SK-N-SH (cell line): ENCODE results near the gene STXBP6. TPM values are rescaled to one million over a fixed set of nuclear protein-coding genes. Genes with fewer than 3 reads are reported as not detected.

Experiments
- CTCF ChIA-PET: fragments of 300-600, 350-600 bp; formaldehyde crosslinking; extraction: SDS; loops from one replicate; lab custom pipeline; 2021; lab: Yijun Ruan, JAX
- POLR2A ChIA-PET: fragments of 350-600 bp; sonication (Branson Sonifier 250); formaldehyde crosslinking; extraction: SDS; loops from one replicate; lab custom pipeline; 2020; ENCODE audit warnings: antibody characterized with exemption, inconsistent platforms; lab: Yijun Ruan, JAX
- DNase-seq: peaks from one replicate; pipeline ENCODE4 v3.0.0; 2012
- H2AFZ ChIP-seq: fragments of 200-600 bp; sonication (generic); 2 replicates; pipeline ENCODE4 v1.8.1; 2016; ENCODE audit warnings: antibody characterized with exemption, mild to moderate bottlenecking, low read depth
- H3F3A ChIP-seq: fragments of 200-600 bp; sonication (generic); replicated peaks from 2 replicates; pipeline ENCODE3; 2016; ENCODE audit warnings: antibody characterized with exemption, mild to moderate bottlenecking; ENCODE audit not compliant: insufficient read depth
- H3K27ac ChIP-seq, 2 experiments: fragments of 200-500 bp in 1 of 2; fragments of 200-600 bp in 1 of 2; sonication (Bioruptor generic) in 1 of 2; sonication (generic), shearing (Covaris generic) in 1 of 2; 2 replicates each; pipeline versions ENCODE4 v1.5.1 to v1.6.1; 2014 to 2016; ENCODE audit warnings: low read depth in 2 of 2, inconsistent platforms in 1 of 2, low read length in 1 of 2, mild to moderate bottlenecking in 1 of 2, mixed read lengths in 1 of 2
- H3K27me3 ChIP-seq: fragments of 200-600 bp; sonication (generic), shearing (Covaris generic); 2 replicates; pipeline ENCODE4 v1.6.1; 2016; ENCODE audit warnings: mixed run types; ENCODE audit not compliant: insufficient read depth
- H3K36me3 ChIP-seq, 2 experiments: fragments of 200-500 bp in 1 of 2; fragments of 200-600 bp in 1 of 2; sonication (Bioruptor generic) in 1 of 2; sonication (generic) in 1 of 2; replicated peaks in 1 of 2; 2 replicates each; pipeline versions ENCODE3 to v1.5.1; 2014 to 2016; ENCODE audit warnings: low read length in 1 of 2, mild to moderate bottlenecking in 1 of 2; ENCODE audit not compliant: insufficient read depth in 2 of 2, control insufficient read depth in 1 of 2
- H3K4me1 ChIP-seq, 2 experiments: fragments of 200-500 bp in 1 of 2; fragments of 200-600 bp in 1 of 2; sonication (Bioruptor generic) in 1 of 2; sonication (generic), shearing (Covaris generic) in 1 of 2; 2 replicates each; pipeline versions ENCODE4 v1.5.1 to v1.6.1; 2014 to 2016; ENCODE audit warnings: low read depth in 1 of 2, low read length in 1 of 2, mixed run types in 1 of 2; ENCODE audit not compliant: insufficient read depth in 2 of 2, control insufficient read depth in 1 of 2
- H3K4me2 ChIP-seq: fragments of 200-600 bp; sonication (generic), shearing (Covaris generic); 2 replicates; pipeline ENCODE4 v1.6.1; 2017; ENCODE audit warnings: mixed run types
- H3K4me3 ChIP-seq, 2 experiments: fragments of 200-500 bp in 1 of 2; fragments of 200-600 bp in 1 of 2; sonication (Bioruptor generic) in 1 of 2; sonication (generic), shearing (Covaris generic) in 1 of 2; 2 replicates each; pipeline versions ENCODE4 v1.5.1 to v1.8.1; 2014 to 2016; ENCODE audit warnings: low read depth in 2 of 2, inconsistent platforms in 1 of 2, low read length in 1 of 2, mild to moderate bottlenecking in 1 of 2, mixed read lengths in 1 of 2, moderate library complexity in 1 of 2
- H3K79me2 ChIP-seq: fragments of 200-600 bp; sonication (generic); 2 replicates; pipeline ENCODE4 v1.8.1; 2017; ENCODE audit warnings: mild to moderate bottlenecking; ENCODE audit not compliant: insufficient read depth
- H3K9ac ChIP-seq: fragments of 200-600 bp; sonication (generic); 2 replicates; pipeline ENCODE4 v1.6.1; 2017; ENCODE audit warnings: mixed run types
- H3K9me2 ChIP-seq: fragments of 200-600 bp; sonication (generic); 2 replicates; pipeline ENCODE4 v1.6.1; 2017; ENCODE audit warnings: mixed run types
- H3K9me3 ChIP-seq: fragments of 200-600 bp; sonication (generic); 2 replicates; pipeline ENCODE4 v1.6.1; 2017; ENCODE audit warnings: mixed run types, mild to moderate bottlenecking, moderate library complexity
- H4K20me1 ChIP-seq: fragments of 200-600 bp; sonication (generic); 2 replicates; pipeline ENCODE4 v1.6.1; 2017; ENCODE audit warnings: mild to moderate bottlenecking, mixed run types; ENCODE audit not compliant: insufficient read depth
- FOXM1 ChIP-seq: IDR thresholded peaks from 2 replicates; pipeline ENCODE4 v1.4.0; 2012; ENCODE audit warnings: low read depth, mild to moderate bottlenecking
- GABPA ChIP-seq: IDR thresholded peaks from 2 replicates; pipeline ENCODE4 v1.4.0; 2012; ENCODE audit warnings: low read depth, mild to moderate bottlenecking
- MAX ChIP-seq: IDR thresholded peaks from 2 replicates; pipeline ENCODE4 v1.4.0; 2012; ENCODE audit warnings: low read depth
- MEF2A ChIP-seq: IDR thresholded peaks from 2 replicates; pipeline ENCODE4 v1.4.0; 2012; ENCODE audit warnings: low read depth, borderline replicate concordance
- NRF1 ChIP-seq: IDR thresholded peaks from 2 replicates; pipeline ENCODE4 v1.6.1; 2012; ENCODE audit warnings: low read depth, mild to moderate bottlenecking, low read length
- PBX3 ChIP-seq: IDR thresholded peaks from 2 replicates; pipeline ENCODE4; 2012
- POLR2AphosphoS5 ChIP-seq: IDR thresholded peaks from 2 replicates; pipeline ENCODE4 v1.6.1; 2012; ENCODE audit warnings: low read depth, low read length
- RFX5 ChIP-seq: IDR thresholded peaks from 2 replicates; pipeline ENCODE4 v1.6.1; 2012; ENCODE audit warnings: mild to moderate bottlenecking, improper control_type of control experiment, low read length
- SMC3 ChIP-seq: IDR thresholded peaks from 2 replicates; pipeline ENCODE4 v1.6.1; 2012; ENCODE audit warnings: low read depth, low read length, improper control_type of control experiment
- TAF1 ChIP-seq: IDR thresholded peaks from 2 replicates; pipeline ENCODE4 v1.6.1; 2012; ENCODE audit warnings: low read depth, mild to moderate bottlenecking, low read length, moderate library complexity, borderline replicate concordance
- TCF12 ChIP-seq: IDR thresholded peaks from 2 replicates; pipeline ENCODE4 v1.4.0; 2012
- TEAD4 ChIP-seq: IDR thresholded peaks from 2 replicates; pipeline ENCODE4 v1.4.0; 2012; ENCODE audit warnings: mild to moderate bottlenecking, borderline replicate concordance; ENCODE audit not compliant: insufficient read depth
- whole genome bisulfite sequencing: methylation state at CpG from one replicate; pipeline ENCODE4 v1.1.6; 2017; ENCODE audit warnings: low lambda C conversion rate; 5-methylcytosine and 5-hydroxymethylcytosine counted together
- polyA plus RNA-seq, 3 experiments: library from polyadenylated mRNA; depleted of rRNA; stranded (reverse); fragments of >200 nt; gene quantifications; 2 replicates each; pipeline ENCODE4 v1.2.3, GENCODE V29; 2012
- TF ChIP-seq, protein P1 (sequence below): fragments of 200-600 bp; sonication (generic); IDR thresholded peaks from 2 replicates; pipeline ENCODE4 v1.6.1; 2017; ENCODE audit warnings: antibody characterized with exemption, mild to moderate bottlenecking, moderate library complexity
- TF ChIP-seq, protein P2 (sequence below): fragments of 150-350 bp; IDR thresholded peaks from 2 replicates; pipeline ENCODE4 v1.6.1; 2016; ENCODE audit warnings: mild to moderate bottlenecking, low read depth, low read length

The STXBP6 gene
- polyA plus RNA-seq, 1 of the 3 experiments (the other 2 are of a cell fraction), result 0.16 TPM

DNA sequence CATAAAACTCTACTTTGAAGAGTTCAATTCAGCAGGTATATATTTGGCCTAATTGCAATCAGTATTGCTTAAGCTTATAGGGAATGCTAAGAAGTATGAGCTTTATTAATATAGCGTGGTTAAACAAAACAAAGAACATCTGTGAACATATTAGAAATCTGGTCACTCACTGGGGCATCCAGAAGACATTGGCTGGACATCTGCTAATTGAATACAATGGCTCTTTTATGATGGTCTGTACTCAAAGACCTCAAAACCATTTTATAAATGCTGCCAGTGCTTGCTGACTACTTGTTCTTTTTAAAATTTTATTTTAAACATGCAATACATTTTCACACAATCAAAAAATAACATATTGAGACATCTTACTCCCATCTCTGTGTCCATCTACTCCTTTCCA lies 173.0 kb downstream of the STXBP6 start:
- H3K9ac ChIP-seq, result no peak overlapping the region
- H3K27me3 ChIP-seq, result peaks cover 10% of the 10 kb centered on the region; the same call in 1 of the 2 replicates
- H3K27ac ChIP-seq, result no peak overlapping the region
- H3K9me2 ChIP-seq, result no peaks in the 10 kb centered on the region
- H3F3A ChIP-seq, result no peaks in the 10 kb centered on the region
- no peaks in the 10 kb centered on the region for H3K36me3 ChIP-seq
- no peak for TF ChIP-seq TAF1
- TF ChIP-seq TCF12, result no peak
- no peak for TF ChIP-seq SMC3
- TF ChIP-seq, protein P1, sequence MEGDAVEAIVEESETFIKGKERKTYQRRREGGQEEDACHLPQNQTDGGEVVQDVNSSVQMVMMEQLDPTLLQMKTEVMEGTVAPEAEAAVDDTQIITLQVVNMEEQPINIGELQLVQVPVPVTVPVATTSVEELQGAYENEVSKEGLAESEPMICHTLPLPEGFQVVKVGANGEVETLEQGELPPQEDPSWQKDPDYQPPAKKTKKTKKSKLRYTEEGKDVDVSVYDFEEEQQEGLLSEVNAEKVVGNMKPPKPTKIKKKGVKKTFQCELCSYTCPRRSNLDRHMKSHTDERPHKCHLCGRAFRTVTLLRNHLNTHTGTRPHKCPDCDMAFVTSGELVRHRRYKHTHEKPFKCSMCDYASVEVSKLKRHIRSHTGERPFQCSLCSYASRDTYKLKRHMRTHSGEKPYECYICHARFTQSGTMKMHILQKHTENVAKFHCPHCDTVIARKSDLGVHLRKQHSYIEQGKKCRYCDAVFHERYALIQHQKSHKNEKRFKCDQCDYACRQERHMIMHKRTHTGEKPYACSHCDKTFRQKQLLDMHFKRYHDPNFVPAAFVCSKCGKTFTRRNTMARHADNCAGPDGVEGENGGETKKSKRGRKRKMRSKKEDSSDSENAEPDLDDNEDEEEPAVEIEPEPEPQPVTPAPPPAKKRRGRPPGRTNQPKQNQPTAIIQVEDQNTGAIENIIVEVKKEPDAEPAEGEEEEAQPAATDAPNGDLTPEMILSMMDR, result no peak
- no peak for TF ChIP-seq TEAD4
- no peak for TF ChIP-seq PBX3
- no peak for TF ChIP-seq GABPA
- TF ChIP-seq MEF2A, result no peak
- no peak for TF ChIP-seq FOXM1
- no peak for TF ChIP-seq MAX
- no peak for TF ChIP-seq NRF1
- TF ChIP-seq RFX5, result no peak
- TF ChIP-seq, protein P2, sequence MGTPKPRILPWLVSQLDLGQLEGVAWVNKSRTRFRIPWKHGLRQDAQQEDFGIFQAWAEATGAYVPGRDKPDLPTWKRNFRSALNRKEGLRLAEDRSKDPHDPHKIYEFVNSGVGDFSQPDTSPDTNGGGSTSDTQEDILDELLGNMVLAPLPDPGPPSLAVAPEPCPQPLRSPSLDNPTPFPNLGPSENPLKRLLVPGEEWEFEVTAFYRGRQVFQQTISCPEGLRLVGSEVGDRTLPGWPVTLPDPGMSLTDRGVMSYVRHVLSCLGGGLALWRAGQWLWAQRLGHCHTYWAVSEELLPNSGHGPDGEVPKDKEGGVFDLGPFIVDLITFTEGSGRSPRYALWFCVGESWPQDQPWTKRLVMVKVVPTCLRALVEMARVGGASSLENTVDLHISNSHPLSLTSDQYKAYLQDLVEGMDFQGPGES, result no peak
- no peak for TF ChIP-seq POLR2AphosphoS5
- TF ChIP-seq, all 33 proteins: peak for 0
- no peak for DNase-seq
- H3K4me1 ChIP-seq, result no peaks in the 10 kb centered on the region
- ChIA-PET CTCF (interaction anchor here (0.7 to 1.4 kb wide), 2 partner anchors 71 to 84 kb away, joined by 3 to 5 read pairs; no protein-coding TSS in a partner anchor), POLR2A (no interaction called here)
- no peak overlapping the region for H3K4me2 ChIP-seq
- no peaks in the 10 kb centered on the region for H3K9me3 ChIP-seq
- no peaks in the 10 kb centered on the region for H3K79me2 ChIP-seq
- H4K20me1 ChIP-seq, result no peaks in the 10 kb centered on the region
- H2AFZ ChIP-seq, result no peak overlapping the region
- 0% methylated on average over 1 of the region's 1 CpG for WGBS
- no peak overlapping the region for H3K4me3 ChIP-seq
